OCI-LY7 (cell line): ENCODE measurements around the gene MAP3K15.

Source experiments
- CTCF ChIP-seq: fragments of 200-600 bp; sonication (generic); conservative IDR thresholded peaks from 2 replicates; pipeline ENCODE4 v1.5.1; 2014; ENCODE audit warnings: mild to moderate bottlenecking, antibody characterized with exemption, low read length, moderate library complexity, mixed read lengths
- EZH2phosphoT487 ChIP-seq: fragments of 200-600 bp; sonication (generic); IDR thresholded peaks from 2 replicates; pipeline ENCODE4 v1.6.1; 2018; ENCODE audit warnings: low read depth, borderline replicate concordance, mild to moderate bottlenecking, mixed run types, antibody characterized with exemption, low read length, moderate library complexity, mixed read lengths

- TF ChIP-seq CTCF (no peak), EZH2phosphoT487 (no peak)
Observed at GRCh38 chrX:19548279-19548678, 33.0 kb upstream of the MAP3K15 start.
